Fibroblast of skin of right quadriceps (primary cell): Measurements from ENCODE around the gene NKAP.
"Not testable (repeated sequence)": the region's sequence is repeated elsewhere in the genome, so short reads cannot be mapped to it uniquely, and the experiment has no call there.

Source experiments
- DNase-seq: peaks from one replicate; pipeline ENCODE4 v3.0.0-alpha.2; 2013

The NKAP gene

GRCh38 chrX:119935215-119935874, 8.2 kb downstream of the NKAP start:
- no peak for DNase-seq

- DNase-seq, result not testable (repeated sequence)
Observed at GRCh38 chrX:119922391-119922790, 21.2 kb downstream of the NKAP start.

GRCh38 chrX:119919835-119920585, 23.5 kb downstream of the NKAP start:
- no peak for DNase-seq

- DNase-seq, result no peak
Observed at GRCh38 chrX:119917877-119918276, 25.7 kb downstream of the NKAP start.

- DNase-seq, result no peak
Observed at GRCh38 chrX:119916310-119916709, 27.2 kb downstream of the NKAP start.

GRCh38 chrX:119900976-119901375, 42.6 kb downstream of the NKAP start:
- no peak for DNase-seq

- no peak for DNase-seq
Observed at GRCh38 chrX:119899125-119899524, 44.4 kb downstream of the NKAP start.

- no peak for DNase-seq
Observed at GRCh38 chrX:119895843-119896326, 47.7 kb downstream of the NKAP start, which contains the start of gene AKAP14. Gene AKAP14, plus strand, starts transcription at chrX:119895893. Its CDS starts 7,331 bp downstream, at chrX:119903224.

GRCh38 chrX:119891961-119892692, 51.4 kb downstream of the NKAP start:
- DNase-seq, result not testable (repeated sequence)

GRCh38 chrX:119890626-119891025, 52.9 kb downstream of the NKAP start:
- DNase-seq, result not testable (repeated sequence)

GRCh38 chrX:119887721-119888425, 55.7 kb downstream of the NKAP start:
- DNase-seq, result peak; percentile 38

GRCh38 chrX:119885554-119886428, 57.8 kb downstream of the NKAP start:
- DNase-seq, result peak; percentile 30

- peak; percentile 39 for DNase-seq
Observed at GRCh38 chrX:119880552-119881437, 62.8 kb downstream of the NKAP start.

- no peak for DNase-seq
Observed at GRCh38 chrX:119880076-119880475, 63.5 kb downstream of the NKAP start.

GRCh38 chrX:119878740-119879139, 64.8 kb downstream of the NKAP start:
- no peak for DNase-seq

- peak; percentile 79 for DNase-seq
Observed at GRCh38 chrX:119871599-119872395, 71.8 kb downstream of the NKAP start, which contains the start of the genes NDUFA1 and RNF113A. Gene NDUFA1, plus strand, starts transcription at chrX:119871832. Its CDS starts 80 bp downstream, at chrX:119871912. Gene RNF113A, minus strand, starts transcription at chrX:119871733. Its CDS starts 120 bp downstream, at chrX:119871613.

- no peak for DNase-seq
Observed at GRCh38 chrX:119871245-119871598, 72.3 kb downstream of the NKAP start.
